HepG2 (cell line): ENCODE results near the gene C20orf96. TPM values are rescaled to one million over a fixed set of nuclear protein-coding genes. Genes with fewer than 3 reads are reported as not detected.
A peak's percentile ranks its signal among the peaks of the same experiment; 100 is the strongest.

Experiments used
- DMAP1 ChIP-seq: IDR thresholded peaks from 2 replicates; pipeline ENCODE4 v1.6.1; 2016
- HNF1A ChIP-seq, 2 experiments: sonication (generic) in 1 of 2; formaldehyde crosslinking in 1 of 2; IDR thresholded peaks; 2 replicates each; pipeline versions ENCODE4 v1.4.0 to v1.6.1; 2016 to 2020; ENCODE audit warnings: borderline replicate concordance in 1 of 2, low read depth in 1 of 2, mild to moderate bottlenecking in 1 of 2, missing genetic modification reagents in 1 of 2
- MED1 ChIP-seq: sonication (generic); formaldehyde crosslinking; IDR thresholded peaks from 2 replicates; pipeline ENCODE4 v1.4.0; 2020; ENCODE audit warnings: missing genetic modification reagents
- SOX5 ChIP-seq: IDR thresholded peaks from 2 replicates; pipeline ENCODE4 v1.6.1; 2016; ENCODE audit warnings: borderline replicate concordance
- ZFP37 ChIP-seq: sonication (generic); formaldehyde crosslinking; IDR thresholded peaks from 2 replicates; pipeline ENCODE4 v1.4.0; 2020; ENCODE audit warnings: missing genetic modification reagents, borderline replicate concordance
- ZNF749 ChIP-seq: sonication (generic); formaldehyde crosslinking; IDR thresholded peaks from 2 replicates; pipeline ENCODE4 v1.8.0; 2022; ENCODE audit warnings: mild to moderate bottlenecking, missing genetic modification reagents, moderate library complexity, borderline replicate concordance
- polyA plus RNA-seq, 8 experiments: library from polyadenylated mRNA; depleted of rRNA in 3 of 8; stranded (reverse) in 7 of 8; unstranded in 1 of 8; fragments of >200 nt; fragmentation: Illumina TruSeq in 4 of 8; extraction: Trizol in 4 of 8; gene quantifications; 2 replicates each; pipeline versions ENCODE4 v1.2.1 to v1.2.3, GENCODE V29; 2011 to 2016; ENCODE audit warnings: low read depth in 4 of 8, missing spikeins in 1 of 8, mixed read lengths in 1 of 8; ENCODE audit not compliant: insufficient read depth in 1 of 8
- total RNA-seq, 5 experiments: library from RNA; depleted of rRNA; stranded (reverse); fragments of >200 nt; fragmentation: Illumina TruSeq; extraction: Trizol; gene quantifications; 2 replicates each; pipeline ENCODE4 v1.2.3, GENCODE V29; 2016; ENCODE audit warnings: low read depth in 1 of 5
- TF ChIP-seq, protein P1 (sequence below): sonication (generic); formaldehyde crosslinking; IDR thresholded peaks from 2 replicates; pipeline ENCODE4 v1.4.0; 2020; ENCODE audit warnings: missing genetic modification reagents
- TF ChIP-seq, protein P2 (sequence below): sonication (generic); formaldehyde crosslinking; conservative IDR thresholded peaks from 2 replicates; pipeline ENCODE4 v1.8.0; 2022; ENCODE audit warnings: mild to moderate bottlenecking, moderate library complexity, missing genetic modification reagents

Gene C20orf96
- total and polyA plus RNA-seq, 2 of the 13 experiments (the other 11 are each of a cell fraction or from before 2014, with no cell fraction given), result 3.8 to 20.6 TPM

- TF ChIP-seq, protein P1, sequence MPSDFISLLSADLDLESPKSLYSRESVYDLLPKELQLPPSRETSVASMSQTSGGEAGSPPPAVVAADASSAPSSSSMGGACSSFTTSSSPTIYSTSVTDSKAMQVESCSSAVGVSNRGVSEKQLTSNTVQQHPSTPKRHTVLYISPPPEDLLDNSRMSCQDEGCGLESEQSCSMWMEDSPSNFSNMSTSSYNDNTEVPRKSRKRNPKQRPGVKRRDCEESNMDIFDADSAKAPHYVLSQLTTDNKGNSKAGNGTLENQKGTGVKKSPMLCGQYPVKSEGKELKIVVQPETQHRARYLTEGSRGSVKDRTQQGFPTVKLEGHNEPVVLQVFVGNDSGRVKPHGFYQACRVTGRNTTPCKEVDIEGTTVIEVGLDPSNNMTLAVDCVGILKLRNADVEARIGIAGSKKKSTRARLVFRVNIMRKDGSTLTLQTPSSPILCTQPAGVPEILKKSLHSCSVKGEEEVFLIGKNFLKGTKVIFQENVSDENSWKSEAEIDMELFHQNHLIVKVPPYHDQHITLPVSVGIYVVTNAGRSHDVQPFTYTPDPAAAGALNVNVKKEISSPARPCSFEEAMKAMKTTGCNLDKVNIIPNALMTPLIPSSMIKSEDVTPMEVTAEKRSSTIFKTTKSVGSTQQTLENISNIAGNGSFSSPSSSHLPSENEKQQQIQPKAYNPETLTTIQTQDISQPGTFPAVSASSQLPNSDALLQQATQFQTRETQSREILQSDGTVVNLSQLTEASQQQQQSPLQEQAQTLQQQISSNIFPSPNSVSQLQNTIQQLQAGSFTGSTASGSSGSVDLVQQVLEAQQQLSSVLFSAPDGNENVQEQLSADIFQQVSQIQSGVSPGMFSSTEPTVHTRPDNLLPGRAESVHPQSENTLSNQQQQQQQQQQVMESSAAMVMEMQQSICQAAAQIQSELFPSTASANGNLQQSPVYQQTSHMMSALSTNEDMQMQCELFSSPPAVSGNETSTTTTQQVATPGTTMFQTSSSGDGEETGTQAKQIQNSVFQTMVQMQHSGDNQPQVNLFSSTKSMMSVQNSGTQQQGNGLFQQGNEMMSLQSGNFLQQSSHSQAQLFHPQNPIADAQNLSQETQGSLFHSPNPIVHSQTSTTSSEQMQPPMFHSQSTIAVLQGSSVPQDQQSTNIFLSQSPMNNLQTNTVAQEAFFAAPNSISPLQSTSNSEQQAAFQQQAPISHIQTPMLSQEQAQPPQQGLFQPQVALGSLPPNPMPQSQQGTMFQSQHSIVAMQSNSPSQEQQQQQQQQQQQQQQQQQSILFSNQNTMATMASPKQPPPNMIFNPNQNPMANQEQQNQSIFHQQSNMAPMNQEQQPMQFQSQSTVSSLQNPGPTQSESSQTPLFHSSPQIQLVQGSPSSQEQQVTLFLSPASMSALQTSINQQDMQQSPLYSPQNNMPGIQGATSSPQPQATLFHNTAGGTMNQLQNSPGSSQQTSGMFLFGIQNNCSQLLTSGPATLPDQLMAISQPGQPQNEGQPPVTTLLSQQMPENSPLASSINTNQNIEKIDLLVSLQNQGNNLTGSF, result 0 out of 2 replicates have a peak, but pooled peaks have one; percentile 21
- TF ChIP-seq HNF1A (IDR thresholded peaks at IDR 0.05; ENCODE audit: low read depth), result no peak; the same call in 1 of the 2 replicates
- TF ChIP-seq HNF1A (CRISPR knock-in tag; IDR thresholded peaks at IDR 0.05; ENCODE audit: borderline replicate concordance), result peak; percentile 63
- peak; percentile 35; the same call in 1 of the 2 replicates for TF ChIP-seq SOX5
- no peak; the same call in 1 of the 2 replicates for TF ChIP-seq ZNF749
- TF ChIP-seq, protein P2, sequence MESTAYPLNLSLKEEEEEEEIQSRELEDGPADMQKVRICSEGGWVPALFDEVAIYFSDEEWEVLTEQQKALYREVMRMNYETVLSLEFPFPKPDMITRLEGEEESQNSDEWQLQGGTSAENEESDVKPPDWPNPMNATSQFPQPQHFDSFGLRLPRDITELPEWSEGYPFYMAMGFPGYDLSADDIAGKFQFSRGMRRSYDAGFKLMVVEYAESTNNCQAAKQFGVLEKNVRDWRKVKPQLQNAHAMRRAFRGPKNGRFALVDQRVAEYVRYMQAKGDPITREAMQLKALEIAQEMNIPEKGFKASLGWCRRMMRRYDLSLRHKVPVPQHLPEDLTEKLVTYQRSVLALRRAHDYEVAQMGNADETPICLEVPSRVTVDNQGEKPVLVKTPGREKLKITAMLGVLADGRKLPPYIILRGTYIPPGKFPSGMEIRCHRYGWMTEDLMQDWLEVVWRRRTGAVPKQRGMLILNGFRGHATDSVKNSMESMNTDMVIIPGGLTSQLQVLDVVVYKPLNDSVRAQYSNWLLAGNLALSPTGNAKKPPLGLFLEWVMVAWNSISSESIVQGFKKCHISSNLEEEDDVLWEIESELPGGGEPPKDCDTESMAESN (CRISPR knock-in tag), result peak; percentile 60
- TF ChIP-seq DMAP1 (CRISPR knock-in tag), result peak; percentile 87
- peak; percentile 55; the same call in 1 of the 2 replicates for TF ChIP-seq MED1 (CRISPR knock-in tag)
- no peak; the same call in 1 of the 2 replicates for TF ChIP-seq ZFP37
Observed at GRCh38 chr20:327186-328026, 36.9 kb upstream of the C20orf96 start (continued).
